AG20443 (cell line): Measurements from ENCODE around the gene SCYGR7.

Source experiments
- DNase-seq: peaks from one replicate; pipeline ENCODE4 v3.0.0; 2012; ENCODE audit warnings: low spot score, mixed read lengths

Gene SCYGR7

DNA sequence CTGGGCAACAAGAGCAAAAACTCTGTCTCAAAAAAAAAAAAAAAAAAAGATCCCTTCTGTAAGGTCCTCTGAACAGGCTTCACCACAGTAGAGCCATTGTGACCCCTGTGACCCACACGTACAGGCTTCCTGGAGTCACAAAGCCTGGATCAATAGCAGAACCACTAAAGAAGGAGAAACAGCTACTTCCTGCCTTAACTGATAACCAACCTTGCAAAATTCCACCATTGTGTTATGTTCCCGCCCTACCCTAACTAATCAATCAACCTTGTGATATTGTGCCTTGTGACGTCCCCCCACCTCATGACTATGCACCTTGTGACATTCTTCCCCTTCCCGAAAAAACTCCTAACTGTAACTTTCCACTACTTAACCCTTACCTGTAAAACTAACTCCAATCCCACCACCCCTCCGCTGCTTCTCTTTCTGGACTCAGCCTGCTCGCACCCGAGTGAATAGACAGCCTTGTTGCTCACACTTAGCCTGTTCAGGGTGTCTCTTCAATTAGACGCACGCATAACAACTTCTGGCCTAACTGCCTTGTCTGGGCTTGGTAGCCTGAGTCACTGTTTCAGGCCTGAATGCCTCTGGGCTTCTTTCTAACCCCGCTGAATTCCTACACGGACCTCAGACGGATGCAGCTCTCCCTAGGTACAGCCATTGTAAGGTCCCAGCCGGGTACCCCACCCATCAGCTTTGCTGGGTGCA, 31.4 kb downstream of the SCYGR7 start:
- no peak for DNase-seq

DNA sequence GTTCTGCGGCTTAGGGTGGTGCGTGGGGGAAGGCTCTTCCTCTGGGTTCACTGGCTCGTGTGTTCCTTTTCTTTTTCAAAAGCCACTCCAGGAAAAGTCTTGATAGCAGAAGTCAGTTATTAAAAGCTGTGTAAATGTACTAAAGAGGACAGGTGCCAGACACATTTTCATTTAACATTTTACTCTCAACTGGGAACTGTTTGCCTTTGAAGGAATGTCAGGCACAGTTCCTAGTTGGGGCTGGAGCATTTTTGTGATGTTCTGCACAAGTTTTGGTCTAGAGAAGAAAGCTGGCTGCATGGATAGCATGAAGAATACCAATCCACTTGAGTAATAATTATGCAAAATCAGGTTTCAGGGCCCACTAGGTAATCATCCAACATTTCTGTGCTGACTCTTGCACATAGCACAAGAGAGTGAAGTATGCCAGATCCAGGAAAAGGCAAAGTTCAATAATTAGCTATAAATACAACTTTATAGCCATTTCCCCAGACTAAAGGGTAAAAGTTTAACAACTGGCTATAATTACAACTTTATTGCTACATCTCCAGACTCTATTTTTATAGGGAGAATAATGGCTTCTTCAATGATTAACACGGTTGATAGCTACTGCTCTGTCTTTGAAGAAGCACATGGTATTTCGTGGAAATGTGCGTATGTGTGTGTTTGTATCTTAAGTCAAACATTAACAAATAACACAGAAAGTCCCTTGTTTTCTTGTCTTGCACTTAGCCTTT, 33.8 kb downstream of the SCYGR7 start:
- DNase-seq: no peak

DNA sequence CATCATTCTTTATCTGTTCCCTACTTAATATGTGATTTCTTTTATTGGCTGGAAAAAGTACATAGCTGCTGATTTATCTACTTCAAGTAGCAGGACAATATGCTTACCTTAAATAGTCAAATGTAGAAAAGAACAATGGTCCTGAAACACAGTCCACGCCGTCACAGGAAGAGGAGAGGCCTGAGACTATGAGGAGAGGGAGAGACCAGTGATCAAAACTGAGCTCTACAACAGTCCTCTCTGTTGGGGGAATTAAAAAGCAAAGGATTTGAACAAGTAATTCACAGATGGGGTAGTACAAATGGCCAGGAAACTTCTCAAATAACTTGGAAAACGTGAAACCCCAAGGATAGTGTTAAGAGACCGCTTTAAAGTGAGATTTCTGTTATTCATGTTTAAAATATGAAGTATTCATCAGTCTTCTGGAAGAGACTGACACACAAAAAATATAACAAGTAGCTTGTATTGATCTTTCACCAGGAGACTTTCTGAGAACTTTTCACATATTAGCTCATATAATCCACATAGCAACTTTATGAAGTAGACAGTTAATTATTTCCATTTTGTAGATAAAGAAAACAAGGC, 37.7 kb downstream of the SCYGR7 start:
- no peak for DNase-seq

DNA sequence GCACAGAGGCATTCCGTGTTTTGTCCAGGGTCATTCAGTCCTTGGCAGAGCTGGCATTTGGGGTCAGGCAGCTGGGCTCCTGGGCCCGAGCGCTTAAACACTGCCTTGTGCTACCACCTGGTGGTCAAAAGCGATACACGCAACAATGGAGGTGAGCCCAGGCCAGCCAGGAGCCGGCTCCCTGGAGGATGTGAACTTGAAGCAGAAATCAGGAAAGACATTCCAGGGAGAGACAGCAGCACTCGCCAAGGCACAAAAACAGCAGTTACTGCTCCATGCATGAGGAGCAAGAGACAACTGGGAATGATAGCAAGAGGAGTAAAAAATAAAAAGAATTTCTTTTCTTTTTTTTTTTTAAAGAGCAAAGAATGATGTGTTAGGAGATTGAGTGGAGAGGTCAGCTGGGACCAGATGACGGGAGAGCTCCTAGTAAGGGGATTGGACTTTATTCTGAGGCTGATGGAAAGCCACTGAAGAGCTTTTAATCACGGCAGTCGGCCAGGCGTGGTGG, 38.3 kb downstream of the SCYGR7 start:
- peak; percentile 89 for DNase-seq

DNA sequence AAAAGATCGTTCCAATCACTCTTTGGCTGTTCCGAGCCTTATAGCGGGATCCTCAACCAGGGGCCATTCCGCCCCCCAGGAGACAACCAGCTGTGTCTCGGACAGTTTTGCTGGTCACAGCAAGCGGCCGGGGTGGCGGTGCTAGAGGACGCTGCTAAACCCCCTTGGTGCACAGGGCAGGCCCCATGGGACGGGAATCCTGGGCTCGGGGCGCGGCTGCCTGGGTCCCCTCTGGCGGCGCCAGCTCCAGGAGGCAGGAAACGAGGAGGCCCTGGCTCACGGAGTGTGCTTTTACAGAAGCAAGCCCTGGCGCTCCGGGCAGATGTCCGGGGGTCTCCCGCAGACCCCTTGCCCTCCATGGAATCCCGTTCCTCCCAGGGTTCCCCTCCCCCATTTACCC, 39.7 kb downstream of the SCYGR7 start:
- no peak for DNase-seq

DNA sequence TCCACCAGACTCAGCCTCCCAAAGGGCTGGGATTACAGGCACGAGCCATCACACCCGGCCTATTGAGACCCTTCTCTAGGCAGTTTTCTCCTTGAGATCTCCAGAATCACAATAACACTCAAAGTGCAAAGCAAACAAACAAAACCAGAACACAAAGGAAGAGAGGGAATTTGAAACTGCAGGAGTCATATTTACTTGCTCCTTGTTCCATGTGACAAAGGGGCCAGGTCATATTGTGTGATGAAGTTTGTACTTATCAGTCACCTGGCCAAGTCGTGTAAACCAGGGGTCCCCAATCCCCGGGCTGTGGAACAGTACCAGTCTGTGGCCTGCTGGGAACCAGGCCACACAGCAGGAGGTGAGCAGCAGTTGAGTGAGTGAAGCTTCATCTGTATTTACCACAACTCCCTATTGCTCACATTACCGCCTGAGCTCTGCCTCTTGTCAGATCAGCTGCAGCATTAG, 44.1 kb downstream of the SCYGR7 start:
- DNase-seq: no peak

DNA sequence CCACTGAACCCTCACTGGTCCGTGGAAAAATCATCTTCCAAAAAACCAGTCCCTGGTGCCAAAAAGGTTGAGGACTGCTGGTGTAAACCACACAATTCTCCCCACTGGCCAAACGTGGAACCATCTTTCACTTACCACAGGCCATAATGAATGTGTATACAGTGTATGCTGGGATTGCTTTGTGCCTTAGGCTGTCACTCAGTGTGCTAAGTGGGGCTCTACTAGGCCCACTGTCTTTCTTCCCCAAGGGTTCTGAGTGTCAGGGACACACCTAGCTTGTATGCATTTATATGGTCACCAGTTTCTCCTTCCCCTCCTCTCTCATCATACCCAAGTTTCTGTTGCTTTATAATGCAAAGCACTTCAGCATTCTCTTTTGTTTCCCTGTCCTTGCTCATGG, 44.8 kb downstream of the SCYGR7 start:
- DNase-seq: no peak

DNA sequence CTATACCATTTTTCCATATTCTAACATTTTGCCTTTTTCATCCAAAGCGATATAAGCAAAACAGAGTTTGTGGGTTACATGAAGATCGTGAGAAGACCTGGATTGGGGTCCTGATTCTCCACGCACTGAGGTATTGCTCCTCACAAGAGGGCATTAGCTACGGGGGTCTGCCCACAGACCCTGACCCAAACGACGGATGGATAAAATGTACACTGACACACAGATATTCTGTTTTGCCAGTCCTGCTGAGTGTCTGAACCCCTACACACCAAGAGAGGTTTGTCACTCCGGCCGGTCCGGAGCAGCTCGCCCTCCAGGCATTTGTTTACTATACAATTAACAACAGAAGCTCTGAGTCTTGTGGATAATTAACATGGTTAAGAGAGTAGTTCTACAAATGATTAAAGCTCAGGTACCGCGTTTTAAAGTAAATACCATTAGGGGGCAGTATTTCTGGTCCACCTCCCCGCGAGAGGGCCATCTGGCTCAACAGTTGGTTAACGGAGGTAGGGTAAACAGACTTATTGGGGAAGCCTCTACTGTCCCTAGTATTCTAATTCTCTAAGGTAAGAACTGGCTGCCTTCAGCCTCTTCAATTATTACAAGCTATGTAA, 46.0 kb downstream of the SCYGR7 start:
- DNase-seq: no peak

DNA sequence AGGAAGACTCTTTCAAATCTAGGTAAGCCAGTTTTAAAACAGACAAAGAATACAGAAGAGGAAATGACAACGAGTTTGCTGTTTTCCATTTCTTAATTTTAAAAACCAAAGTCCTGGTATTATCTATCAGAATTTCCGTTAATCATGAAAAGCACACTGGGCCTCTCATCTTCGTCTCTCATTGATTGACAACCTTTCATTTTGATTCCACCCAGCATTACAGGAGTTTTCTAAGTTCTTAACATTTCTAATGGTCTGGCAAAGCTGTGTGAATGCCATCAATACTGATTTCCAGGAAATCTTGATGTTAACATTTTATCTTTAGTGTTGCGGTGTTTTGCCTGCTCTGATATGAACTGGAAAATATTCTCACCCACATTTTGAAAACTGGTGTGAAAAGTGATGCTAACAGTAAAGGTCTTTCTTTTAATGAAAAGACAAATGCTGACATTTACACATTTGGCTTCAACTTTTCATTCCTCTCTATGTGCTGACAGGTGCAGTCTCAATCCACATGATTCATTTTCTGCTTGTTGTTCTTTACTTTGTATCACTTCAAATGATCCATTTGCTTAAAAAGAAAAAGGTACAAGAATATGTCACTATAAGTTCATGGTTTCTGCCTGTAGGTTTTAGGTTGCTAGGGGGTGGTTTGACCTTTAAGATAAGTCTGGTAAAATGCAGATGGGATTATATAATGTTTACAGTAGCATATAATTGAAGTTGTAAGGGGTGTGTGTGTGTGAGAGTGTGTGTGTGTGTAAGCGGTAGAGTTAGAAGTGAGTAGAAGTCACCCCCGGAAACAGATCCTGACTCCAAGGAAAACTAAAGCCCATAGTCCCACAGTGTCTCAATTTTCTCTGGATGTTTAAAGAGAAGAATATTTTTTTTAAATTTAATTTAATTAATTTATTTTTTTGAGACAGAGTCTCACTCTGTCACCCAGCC, 47.0 kb downstream of the SCYGR7 start:
- DNase-seq: no peak
